ENCODE data around the gene GLTP. TPM values are rescaled to one million over a fixed set of nuclear protein-coding genes. Genes with fewer than 3 reads are reported as not detected.
A peak's percentile ranks its signal among the peaks of the same experiment; 100 is the strongest.

GLTP gene
- total RNA-seq, 4 donors from 2014 or later = 8.7 to 53.9 (median 24.6) TPM

DNA sequence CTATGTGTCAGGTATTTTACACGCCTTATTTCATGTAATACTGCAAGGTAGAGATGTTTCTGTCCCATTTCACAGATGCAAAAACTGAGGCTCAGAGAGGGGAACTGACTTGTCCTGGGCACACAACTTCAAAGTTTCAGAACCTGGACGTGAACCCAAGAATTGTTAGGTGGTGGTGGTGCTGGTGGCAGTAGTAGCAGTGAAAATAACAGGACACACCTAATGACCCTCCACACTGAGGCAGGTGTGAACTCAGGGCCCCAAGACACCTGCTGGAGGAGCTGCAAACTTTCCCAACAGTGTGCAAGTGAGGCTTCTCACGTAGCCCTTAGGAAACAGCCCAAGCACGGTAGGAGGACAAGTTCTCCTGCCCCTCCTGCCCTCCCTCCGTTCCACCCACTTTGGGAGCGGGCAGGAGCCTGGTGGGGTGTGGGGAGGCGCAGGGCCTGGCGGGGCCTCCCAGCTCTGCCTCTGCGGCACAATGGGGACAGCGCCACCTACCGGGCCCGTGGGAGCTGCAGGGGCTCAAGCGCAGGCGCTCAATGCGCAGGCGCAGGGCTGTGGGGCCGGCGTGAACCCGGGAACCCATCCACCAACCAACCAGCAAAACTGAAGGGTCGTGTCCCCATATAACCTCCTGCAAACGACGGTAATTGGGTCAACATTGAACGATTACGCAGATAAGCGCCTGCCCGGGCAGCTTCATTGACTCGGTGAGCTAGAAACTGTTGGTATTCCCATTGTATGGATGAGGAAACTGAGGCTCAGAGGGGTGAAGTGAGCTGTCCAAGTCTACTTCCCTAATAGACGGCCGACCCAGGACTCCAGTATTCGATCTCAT, 35.1 kb downstream of the GLTP start:
- DNase-seq = peak; percentile 63 to 75
- no peak overlapping the region for H3K4me3 ChIP-seq
- H3K27ac ChIP-seq = no peak overlapping the region
- intact Hi-C loops (cut with DNase I; ENCODE audit: low total_unique reads) = no loop called here
- H3K4me1 ChIP-seq = no peaks in the 10 kb centered on the region
- no peaks in the 10 kb centered on the region for H3K36me3 ChIP-seq
- no peak for TF ChIP-seq POLR2A (IDR thresholded peaks at IDR 0.05)
- TF ChIP-seq, protein P1, sequence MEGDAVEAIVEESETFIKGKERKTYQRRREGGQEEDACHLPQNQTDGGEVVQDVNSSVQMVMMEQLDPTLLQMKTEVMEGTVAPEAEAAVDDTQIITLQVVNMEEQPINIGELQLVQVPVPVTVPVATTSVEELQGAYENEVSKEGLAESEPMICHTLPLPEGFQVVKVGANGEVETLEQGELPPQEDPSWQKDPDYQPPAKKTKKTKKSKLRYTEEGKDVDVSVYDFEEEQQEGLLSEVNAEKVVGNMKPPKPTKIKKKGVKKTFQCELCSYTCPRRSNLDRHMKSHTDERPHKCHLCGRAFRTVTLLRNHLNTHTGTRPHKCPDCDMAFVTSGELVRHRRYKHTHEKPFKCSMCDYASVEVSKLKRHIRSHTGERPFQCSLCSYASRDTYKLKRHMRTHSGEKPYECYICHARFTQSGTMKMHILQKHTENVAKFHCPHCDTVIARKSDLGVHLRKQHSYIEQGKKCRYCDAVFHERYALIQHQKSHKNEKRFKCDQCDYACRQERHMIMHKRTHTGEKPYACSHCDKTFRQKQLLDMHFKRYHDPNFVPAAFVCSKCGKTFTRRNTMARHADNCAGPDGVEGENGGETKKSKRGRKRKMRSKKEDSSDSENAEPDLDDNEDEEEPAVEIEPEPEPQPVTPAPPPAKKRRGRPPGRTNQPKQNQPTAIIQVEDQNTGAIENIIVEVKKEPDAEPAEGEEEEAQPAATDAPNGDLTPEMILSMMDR (IDR thresholded peaks at IDR 0.05) = peak; percentile 79 to 95 (median 92)
- no peaks in the 10 kb centered on the region for H3K9me3 ChIP-seq
- H3K27me3 ChIP-seq = no peaks in the 10 kb centered on the region

DNA sequence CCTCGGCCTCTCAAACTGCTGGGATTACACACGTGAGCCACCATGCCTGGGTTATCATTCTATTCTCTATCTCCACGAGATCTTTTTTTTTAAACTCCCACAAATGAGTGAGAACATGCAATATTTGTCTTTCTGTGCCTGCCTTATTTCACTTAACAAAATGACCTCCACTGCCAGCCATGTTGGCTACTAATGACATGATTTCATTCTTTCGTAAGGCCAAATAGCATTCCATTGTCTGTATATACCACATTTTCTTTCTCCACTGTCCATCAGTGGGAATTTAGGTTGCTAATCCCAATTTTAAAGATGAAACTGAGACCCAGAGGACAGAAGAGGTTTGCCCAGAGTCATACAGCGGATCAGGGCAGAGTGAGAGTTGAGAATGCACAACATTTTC, 36.2 kb downstream of the GLTP start:
- H3K36me3 ChIP-seq = no peaks in the 10 kb centered on the region
- H3K9me3 ChIP-seq = no peaks in the 10 kb centered on the region
- no peaks in the 10 kb centered on the region for H3K27me3 ChIP-seq
- TF ChIP-seq POLR2A (IDR thresholded peaks at IDR 0.05) = no peak
- TF ChIP-seq, protein P1 (IDR thresholded peaks at IDR 0.05) = no peak
- no peak for DNase-seq
- no peaks in the 10 kb centered on the region for H3K4me1 ChIP-seq
- no peak overlapping the region for H3K27ac ChIP-seq
- intact Hi-C loops (cut with DNase I; ENCODE audit: low total_unique reads) = no loop called here
- H3K4me3 ChIP-seq = no peak overlapping the region

DNA sequence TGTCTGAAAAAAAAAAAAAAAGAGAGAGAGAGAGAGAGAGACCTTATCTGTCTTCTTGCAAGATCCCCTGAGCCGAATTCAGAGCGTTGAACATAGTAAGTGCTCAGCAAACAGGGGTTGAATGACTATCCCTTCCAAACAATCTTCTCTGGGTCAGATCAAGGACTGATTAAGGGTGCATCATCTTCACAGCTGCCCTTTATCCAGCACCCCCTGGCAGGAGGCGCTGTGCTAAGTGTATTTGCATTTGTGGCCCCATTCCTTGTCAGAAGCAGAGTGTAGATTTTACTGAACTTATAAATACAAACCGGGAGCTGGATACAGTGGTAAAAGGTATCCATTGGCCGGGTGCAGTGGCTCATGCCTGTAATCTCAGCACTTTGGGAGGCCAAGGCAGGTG, 38.3 kb downstream of the GLTP start:
- Histone ChIP-seq H3K27me3 (no peaks in the 10 kb centered on the region), H3K4me1 (no peaks in the 10 kb centered on the region), H3K27ac (no peak overlapping the region), H3K4me3 (no peak overlapping the region), H3K9me3 (no peaks in the 10 kb centered on the region), H3K36me3 (no peaks in the 10 kb centered on the region)
- TF ChIP-seq, protein P1 (IDR thresholded peaks at IDR 0.05) = no peak
- no peak for TF ChIP-seq POLR2A (IDR thresholded peaks at IDR 0.05)
- no peak for DNase-seq
- intact Hi-C loops (cut with DNase I; ENCODE audit: low total_unique reads) = no loop called here

DNA sequence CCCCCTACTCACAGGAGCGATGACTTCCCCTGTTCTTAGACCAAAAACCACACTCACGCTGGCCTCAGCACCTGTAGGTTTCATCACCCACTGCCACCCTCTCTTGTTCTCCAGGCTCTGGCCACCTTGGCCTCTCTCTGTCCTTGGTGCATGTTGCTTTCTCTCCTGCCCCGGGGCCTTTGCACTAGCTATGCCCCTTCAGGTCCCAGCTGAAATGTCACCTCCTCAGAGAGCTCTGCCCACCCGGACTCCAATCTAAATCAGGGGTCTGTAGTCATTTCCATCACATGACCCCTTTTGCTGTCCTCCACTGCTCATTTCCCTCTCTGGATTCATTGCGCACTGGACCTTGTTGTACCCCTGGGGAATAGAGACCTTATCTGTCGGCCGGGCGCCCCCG, 39.0 kb downstream of the GLTP start:
- Histone ChIP-seq H3K4me1 (no peaks in the 10 kb centered on the region), H3K9me3 (no peaks in the 10 kb centered on the region), H3K4me3 (no peak overlapping the region), H3K36me3 (no peaks in the 10 kb centered on the region), H3K27me3 (no peaks in the 10 kb centered on the region), H3K27ac (no peak overlapping the region)
- intact Hi-C loops (cut with DNase I; ENCODE audit: low total_unique reads) = no loop called here
- TF ChIP-seq, protein P1 (IDR thresholded peaks at IDR 0.05) = no peak
- no peak for TF ChIP-seq POLR2A (IDR thresholded peaks at IDR 0.05)
- DNase-seq = no peak

DNA sequence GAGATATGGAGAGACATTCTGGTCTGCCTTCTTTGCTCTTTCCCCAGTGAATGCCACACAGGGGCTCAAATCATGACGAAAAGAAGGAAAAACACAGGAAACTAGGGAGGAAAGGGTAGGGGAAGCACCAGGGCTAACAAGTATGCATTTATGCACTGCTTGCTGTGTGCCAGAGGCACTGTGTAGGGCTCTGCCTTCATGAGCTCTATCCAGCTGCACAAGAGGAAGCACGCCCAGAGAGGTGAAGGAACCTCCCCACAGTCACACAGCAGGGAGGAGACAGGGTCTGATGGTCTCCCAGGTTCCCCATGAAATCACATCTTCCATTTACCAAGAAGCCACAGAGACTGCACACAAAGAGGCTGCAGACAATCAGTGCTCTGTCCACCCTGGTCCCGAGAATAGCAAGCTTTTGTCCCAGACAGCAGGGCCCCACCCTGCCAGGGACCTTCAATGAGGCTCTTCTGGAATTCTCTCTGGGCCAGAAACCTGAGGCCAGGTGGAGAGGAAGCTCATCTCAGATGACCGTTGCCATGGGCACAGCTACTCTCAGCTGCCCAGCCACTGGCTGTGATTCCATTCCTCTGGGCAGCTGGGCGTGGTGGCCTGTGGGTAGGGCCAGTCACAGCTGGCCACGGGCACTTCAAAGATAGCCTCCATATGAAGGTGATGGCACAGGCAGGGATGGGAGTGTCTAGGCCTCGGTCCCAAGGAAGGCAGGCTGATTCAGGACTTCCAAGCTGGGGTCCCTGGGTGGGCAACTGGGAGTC, 39.9 kb downstream of the GLTP start:
- DNase-seq = no peak
- no peaks in the 10 kb centered on the region for H3K9me3 ChIP-seq
- TF ChIP-seq, protein P1 (IDR thresholded peaks at IDR 0.05) = no peak
- no peak for TF ChIP-seq POLR2A (IDR thresholded peaks at IDR 0.05)
- no peak overlapping the region for H3K4me3 ChIP-seq
- H3K36me3 ChIP-seq = no peaks in the 10 kb centered on the region
- no peaks in the 10 kb centered on the region for H3K4me1 ChIP-seq
- no peaks in the 10 kb centered on the region for H3K27me3 ChIP-seq
- intact Hi-C loops (cut with DNase I; ENCODE audit: low total_unique reads) = no loop called here
- no peak overlapping the region for H3K27ac ChIP-seq
